HG02885 (cell line): ENCODE data around the gene HSD11B1L.

Experiments
- ATAC-seq: cut with Tn5 transposase; IDR thresholded peaks from one replicate; pipeline ENCODE4 v1.9.1; 2021; ENCODE audit warnings: mild to moderate bottlenecking; ENCODE audit not compliant: unreplicated experiment, poor library complexity

HSD11B1L gene, protein sequence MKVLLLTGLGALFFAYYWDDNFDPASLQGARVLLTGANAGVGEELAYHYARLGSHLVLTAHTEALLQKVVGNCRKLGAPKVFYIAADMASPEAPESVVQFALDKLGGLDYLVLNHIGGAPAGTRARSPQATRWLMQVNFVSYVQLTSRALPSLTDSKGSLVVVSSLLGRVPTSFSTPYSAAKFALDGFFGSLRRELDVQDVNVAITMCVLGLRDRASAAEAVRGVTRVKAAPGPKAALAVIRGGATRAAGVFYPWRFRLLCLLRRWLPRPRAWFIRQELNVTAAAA

DNA sequence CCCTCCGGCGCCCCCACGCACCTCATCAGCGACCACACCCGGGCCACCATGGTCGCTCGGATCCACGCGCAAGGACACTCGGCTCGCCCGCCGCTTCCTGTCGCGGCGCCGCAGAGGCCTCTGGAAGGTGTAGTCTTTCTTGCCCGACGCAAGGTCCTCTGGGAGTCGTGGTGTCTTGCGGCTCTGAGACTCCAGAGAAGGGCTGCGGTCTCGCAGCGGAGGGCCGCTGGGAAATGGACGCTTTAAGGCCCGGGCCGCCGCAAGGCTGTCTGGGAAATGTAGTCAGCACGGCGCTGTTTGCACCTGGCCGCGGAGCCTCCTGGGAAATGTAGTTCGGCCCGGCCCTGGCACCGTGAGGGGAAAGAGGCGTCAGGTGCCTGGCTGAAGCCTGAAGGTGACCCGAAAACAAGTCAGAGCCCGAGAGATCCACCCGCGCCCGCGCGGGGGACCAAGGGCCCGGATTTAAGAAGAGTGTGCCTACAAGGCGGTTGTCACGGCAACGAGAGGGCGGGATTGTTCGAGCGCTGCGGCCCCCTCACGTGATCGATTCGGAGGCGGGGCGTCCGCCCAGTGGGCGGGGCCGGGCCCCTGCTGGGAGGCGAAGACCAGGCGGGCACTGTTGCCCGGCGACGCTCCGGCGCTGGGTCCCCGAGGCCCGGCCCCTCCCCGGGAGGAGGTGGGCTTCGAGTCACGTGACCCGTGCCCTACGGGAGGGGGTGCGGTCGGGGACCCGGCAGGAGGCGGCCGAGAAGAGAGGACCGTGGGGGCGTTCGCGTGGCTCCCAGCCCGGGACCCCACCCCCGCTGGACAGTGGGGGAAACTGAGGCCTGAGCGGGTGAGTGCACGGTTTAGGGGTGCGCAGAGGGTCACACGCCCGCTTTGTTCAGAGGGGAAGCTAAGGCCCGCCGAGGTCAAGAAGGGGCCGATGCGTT, at the start of gene HSD11B1L, which contains the start of gene MICOS13:
HSD11B1L (plus strand) TSS at position 591 of the 932 bp plus-strand sequence. CDS start 3,806 bp downstream, outside the sequence.
MICOS13 (minus strand) TSS at position 80 of the 932 bp plus-strand sequence; CDS start at position 50, 30 bp downstream.
- peak; percentile 90 for ATAC-seq

DNA sequence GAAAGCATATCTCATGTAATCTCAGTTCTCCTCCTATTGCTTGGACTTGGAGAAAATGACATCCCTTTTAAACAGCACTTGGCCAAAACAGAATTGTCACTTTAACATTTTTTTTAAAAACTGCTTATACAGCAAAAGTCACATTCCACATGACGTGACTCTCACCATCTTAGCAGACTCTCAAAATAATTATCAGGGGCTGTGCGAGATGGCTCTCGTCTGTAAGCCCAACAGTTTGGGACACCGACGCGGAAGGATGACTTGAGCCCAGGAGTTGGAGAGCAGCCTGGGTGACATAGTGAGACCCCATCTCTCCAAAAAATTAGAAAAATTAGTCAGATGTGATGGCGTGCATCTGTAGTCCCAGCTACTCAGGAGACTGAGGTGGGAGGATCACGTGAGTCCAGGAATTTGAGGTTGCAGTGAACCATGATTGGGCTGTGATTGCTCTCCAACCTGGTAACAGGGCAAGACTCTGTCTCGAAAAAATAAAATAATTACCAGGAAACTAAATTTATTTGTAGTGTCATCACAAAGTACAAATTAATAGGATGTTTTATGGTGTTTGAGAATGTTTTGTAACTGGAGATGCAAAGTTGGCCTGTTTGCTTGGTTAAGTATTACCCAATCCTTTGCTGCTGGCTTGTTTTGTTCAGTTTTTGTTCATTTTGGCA, 49.1 kb upstream of the HSD11B1L start:
- ATAC-seq, result no peak

DNA sequence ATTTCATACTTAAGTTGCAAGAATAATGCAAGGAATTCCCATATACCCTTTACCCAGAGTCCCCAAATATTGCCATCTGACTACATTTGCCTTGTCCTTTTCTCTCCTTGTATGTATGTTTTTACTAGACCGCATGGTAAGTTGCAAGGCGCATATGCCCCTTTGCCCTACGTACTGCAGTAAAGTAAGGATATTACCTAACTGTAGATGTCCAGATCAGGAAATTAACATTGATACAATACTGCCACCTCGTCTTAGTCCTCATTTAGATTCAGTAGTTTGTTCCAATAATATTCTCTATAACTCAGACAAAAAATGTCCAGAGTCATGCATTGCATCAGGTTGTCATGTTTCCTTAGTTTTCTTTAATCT, 48.6 kb upstream of the HSD11B1L start:
- ATAC-seq, result no peak

DNA sequence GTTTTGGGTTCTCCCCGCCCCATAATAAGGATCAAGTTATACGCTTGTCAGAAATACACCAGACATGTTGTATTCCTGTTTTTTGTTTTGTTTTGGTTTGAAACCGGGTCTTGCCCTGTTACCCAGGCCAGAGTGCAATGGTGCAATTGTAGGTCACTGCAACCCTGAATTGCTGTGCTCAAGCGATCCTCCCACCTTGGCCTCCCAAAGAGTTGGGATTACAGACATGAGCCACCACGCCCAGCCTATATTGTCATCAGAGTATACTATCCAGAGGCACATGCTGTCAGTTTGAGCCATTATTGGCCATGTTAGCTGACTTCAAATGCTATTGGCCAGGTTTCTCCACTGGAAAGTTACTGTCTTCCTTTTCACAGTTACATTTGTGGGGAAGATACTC, 48.2 kb upstream of the HSD11B1L start:
- no peak for ATAC-seq

DNA sequence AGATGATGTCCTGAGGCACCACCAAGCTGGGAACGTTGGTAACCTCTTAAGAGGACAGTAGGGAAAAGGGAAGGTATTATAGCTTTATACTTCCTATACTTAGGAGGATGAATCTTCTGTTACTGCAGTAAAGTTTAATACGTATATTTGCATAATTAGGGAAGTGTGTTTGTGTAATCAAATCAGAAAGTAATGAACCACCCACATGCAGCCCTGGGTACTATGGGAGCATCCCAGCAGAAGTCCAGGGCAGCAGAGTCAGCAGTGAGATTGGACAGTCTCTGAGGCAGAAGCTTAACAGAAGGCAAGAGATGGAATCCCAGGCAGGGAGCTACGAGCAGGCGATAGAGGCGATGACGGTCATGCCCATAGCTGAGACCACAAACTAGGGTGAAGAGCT, 45.4 kb upstream of the HSD11B1L start:
- no peak for ATAC-seq

DNA sequence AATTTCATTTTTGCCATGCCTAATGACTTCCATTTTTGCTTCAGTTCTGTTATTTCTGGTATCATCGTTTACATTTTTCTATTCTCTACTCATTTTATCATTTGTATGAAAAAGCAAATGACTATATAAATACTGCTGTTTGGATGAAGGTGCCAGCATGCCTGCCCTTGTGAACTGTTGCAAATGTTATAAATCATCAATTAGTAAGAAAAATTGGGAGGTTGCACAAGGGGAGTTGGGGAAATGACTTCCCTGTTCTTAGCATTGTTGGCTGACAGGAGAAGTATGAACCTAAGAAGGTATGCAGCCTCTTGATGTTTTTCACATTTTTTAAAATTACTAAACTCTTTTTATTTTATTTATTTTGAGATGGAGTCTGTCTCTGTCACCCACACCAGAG, 42.9 kb upstream of the HSD11B1L start:
- no peak for ATAC-seq

DNA sequence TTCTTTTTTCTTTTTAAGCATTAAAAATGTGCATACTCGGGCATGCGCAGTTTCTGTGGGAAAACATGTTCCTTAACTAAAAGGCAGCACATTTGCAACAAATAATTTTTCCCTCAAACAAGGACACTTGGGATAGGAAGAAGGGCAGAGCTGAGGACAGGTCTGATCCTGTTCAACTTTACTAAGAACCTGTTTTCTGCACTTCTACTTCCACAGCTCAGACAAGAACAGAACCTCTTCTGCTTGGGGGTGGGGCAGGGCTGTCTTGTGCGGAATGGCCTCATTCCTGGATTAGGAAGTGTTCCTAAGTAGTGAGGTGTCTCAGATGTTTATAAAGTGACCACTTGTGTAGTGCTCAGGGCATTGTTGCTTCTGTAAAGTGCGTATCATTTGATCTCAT, 39.7 kb upstream of the HSD11B1L start:
- ATAC-seq, result no peak

DNA sequence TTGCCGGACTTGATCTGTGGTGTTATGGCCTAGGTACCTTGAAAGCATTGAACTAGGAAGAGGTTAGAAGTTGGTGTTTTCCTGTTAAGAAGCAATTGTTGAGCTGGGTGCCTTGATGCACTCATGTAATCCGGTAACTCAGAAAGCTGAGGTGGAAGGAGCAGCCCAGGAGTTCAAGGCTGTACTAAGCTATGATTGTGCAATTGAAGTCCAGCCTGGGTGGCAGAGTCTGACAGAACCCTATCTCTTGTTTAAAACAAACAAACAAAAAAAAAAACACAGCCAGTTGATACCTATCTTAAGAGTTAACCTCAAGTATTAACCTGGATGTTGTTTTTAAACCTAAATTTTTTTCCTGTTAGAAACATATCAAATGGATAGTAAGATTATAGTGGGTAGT, 38.6 kb upstream of the HSD11B1L start:
- ATAC-seq, result no peak

DNA sequence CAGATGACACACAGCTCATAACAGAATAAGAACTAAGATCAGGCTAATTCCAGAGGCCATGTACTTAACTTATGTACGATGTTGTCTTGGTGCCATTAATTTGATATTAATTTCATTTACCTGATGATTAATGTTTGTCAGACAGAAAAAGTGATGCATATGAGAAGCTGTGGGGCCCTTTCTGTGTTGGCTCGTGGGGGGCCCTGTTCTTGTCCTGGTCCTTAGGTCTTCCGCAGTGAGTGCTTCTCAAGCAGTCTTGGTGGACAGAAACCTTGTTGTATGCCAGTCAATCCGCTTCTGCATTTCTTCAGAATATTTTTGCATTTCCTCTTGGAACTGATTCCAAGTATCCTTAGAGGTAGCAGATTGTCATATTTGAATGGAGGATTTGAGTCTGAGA, 37.8 kb upstream of the HSD11B1L start:
- ATAC-seq, result no peak

DNA sequence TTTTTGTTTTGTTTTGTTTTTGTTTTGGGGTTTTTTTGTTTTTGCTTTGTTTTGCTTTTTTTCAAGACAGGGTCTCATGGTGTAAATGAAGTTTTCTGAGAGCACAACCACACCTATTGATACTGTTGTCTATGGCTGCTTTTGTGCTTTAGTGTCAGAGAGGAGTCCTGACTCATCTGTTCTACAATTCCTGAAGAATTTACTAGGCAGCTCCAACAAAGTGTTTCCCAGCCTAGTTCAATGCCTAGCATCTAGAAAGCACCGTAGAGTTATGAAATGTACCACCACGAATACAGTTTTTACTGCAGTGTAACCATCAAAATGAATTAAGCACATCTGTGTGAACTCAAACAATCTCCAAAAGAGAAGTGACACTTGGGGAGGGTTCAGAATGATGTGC, 36.8 kb upstream of the HSD11B1L start:
- no peak for ATAC-seq

DNA sequence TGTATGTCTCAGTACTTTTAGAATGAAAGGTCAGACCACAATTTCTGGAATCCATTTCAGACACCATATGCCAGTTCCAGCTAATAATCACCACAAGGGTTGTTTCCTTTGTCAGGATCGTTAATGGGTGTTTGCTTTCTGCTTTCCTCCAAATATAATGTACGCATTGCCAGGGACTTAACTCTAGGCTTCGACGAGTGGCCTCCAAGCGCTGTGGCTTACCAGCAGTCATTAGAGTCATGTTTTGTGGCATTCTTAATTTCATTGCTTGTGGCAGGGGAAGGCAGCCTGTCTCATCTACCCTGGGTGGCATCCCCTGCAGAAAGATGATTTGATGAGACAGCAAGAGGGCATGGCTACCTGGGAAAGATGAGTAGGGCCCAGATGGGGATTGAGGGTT, 35.4 kb upstream of the HSD11B1L start:
- ATAC-seq, result no peak

DNA sequence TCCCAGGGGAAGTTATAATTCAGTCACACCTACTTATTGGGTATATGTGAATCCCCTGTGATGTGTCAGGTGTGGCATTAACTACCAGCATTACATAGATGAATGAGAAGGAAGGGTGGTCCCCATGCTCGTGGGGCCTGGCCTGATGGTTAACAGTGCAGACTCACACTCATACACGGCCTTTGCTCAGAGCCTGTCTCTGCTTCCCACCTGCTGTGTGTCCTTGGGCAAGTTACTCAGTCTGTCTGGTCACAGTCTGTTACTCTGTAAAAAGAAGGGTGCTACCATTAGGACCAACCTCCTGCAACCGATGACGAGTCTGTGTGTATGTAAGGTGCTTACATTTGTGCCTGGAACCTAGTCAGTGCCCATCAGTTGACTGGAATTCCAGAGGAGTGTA, 34.1 kb upstream of the HSD11B1L start:
- no peak for ATAC-seq

DNA sequence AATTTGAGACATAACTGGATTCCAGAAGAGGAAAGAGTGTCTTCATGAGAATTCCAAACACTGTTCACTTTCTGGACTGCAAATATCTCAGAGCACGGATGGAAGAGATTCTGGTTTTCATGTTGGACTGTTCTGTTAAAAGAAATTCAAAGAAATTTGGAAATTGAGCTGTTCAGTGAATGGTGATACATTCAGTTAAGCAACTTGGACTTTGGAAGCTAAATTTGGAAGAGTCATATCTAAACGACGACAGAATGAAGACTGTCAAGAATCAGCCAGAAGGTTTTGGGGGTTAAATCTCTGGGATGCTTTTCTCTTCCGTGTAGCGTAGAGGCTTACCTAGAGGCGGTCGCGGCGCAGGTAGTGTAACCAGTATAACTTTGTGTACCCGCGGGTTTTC, 32.4 kb upstream of the HSD11B1L start:
- ATAC-seq, result no peak

DNA sequence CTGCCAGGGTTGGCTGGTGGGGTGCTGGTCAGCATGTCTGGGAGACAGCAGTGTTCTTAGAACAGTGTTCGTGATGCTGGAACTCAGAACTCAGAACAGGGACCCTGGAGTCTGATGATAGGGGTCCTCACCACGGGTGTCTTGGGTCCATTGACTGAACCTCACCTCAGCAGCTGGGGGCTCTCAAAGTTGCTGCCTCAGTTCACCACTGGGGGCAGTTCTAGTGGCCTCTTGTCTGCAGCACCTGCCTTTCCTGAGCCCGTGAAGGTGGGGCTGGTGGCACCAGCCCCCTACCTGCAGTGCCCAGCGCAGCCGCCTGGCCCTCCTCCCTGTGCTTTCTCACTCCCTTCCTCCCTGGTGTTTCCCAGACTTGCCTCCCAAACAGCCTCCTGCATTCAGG, 29.5 kb upstream of the HSD11B1L start:
- ATAC-seq, result no peak

DNA sequence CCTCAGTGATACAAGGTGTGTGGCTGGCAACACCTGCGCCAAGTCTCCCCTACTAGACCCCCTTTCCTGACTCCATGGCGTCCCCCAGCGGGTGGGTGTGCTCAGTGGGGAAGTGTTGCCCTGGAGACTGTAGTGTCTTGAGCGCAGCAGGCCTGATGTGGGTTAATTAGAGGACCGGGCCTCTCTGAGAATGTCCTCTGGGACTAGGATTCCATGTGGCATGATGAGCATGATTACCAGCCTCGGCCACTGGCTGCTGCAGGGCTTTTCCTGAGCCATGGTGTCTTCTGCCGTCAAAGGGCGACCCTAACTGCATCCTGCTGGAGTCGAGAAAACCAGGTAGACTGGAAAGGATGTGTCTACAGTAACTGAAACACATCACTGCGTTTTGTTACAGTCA, 28.6 kb upstream of the HSD11B1L start:
- no peak for ATAC-seq

DNA sequence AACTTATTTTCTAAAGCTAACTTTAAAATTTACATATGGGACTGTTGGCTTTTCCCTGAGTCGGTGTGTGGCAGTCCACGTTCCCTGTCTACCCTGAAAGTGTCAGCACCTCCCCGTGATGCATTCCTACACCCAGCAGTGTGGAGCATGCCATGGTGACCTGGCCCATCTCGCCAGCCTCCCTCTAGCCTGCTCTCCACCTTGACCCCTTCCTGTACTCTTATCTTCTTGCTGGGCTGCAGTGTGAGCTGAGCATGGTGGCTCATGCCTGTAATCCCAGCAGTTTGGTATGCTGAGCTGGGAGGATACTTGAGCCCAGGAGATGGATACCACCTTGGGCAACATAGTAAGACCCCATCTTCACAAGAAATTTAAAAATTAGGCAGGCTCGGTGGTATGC, 25.9 kb upstream of the HSD11B1L start:
- ATAC-seq, result no peak

DNA sequence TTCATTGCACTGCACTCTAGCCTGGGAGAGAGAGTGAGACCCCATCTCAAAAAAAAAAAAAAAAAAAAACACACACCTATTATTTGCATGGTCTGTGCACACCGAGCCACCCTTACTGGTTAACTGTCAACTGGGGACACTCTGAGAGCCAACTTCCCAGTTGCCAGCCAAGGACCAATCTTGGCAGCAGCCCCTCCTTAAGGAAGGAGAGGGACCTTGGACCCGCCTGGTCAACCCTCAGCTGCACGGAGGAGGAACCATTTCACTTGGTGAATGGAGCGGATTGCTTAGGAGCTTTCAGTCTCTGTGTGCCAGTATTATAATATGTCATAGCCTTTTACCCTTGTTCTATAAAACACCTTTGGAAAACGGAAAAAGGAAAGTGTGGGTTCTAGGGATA, 25.4 kb upstream of the HSD11B1L start:
- no peak for ATAC-seq

DNA sequence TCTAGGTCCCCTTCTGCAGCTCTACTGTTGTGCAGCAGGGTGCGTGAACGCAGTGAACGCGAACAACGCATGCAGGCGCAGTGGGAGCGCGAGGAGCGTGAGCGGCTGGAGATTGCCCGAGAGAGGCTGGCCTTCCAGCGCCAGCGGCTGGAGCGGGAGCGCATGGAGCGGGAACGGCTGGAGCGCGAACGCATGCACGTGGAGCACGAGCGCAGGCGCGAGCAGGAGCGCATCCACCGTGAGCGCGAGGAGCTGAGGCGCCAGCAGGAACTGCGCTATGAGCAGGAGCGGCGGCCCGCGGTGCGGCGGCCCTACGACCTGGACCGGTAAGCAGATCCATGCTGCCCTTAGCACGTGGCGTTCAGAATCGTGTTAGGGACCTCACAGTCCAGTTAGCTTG, 19.3 kb upstream of the HSD11B1L start:
- ATAC-seq, result no peak

DNA sequence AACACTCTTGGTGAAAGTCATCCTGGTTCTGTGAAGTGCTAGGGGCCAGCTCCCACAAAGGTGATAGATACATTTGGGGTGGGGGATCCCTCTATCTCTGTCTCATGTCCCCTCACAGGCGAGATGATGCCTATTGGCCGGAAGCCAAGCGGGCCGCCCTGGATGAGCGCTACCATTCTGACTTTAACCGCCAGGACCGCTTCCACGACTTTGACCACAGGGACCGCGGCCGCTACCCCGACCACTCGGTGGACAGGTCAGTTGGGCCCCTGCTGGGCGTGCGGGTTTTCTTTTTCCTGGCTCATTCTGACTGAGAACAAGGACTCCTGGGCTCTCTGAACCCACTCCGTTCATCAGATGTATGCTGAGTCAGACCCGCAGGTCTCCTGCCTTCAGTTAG, 16.9 kb upstream of the HSD11B1L start:
- no peak for ATAC-seq

DNA sequence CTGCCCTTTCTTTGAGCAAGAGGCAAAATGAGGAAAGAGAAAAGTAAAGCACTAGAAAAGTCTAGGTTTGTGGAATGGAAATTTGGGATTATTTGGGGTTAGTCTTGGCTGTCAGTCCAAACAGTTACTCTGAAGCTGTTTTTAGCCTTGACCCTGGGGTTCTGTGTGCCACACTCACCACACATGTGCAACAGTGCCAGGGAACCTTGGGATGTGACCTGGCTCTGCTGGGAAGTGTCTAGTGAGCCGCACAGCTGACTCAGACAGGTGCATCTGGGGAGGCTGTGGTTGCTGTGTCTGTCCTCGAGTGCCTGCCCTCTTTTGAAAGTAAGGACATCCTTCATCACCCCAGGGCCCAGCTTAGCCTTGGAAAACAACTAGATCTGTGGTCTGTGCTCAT, 16.3 kb upstream of the HSD11B1L start:
- ATAC-seq, result no peak
